HG03066 (cell line): ENCODE data around the gene USP14.

Experiments
- ATAC-seq: cut with Tn5 transposase; IDR thresholded peaks from one replicate; pipeline ENCODE4 v1.9.1; 2021; ENCODE audit warnings: low read depth; ENCODE audit not compliant: unreplicated experiment

The USP14 gene

GRCh38 chr18:220708-221107 lies 62.4 kb downstream of the USP14 start:
- no peak for ATAC-seq

GRCh38 chr18:225745-226144 lies 67.4 kb downstream of the USP14 start:
- ATAC-seq = no peak

GRCh38 chr18:227374-227773 lies 69.0 kb downstream of the USP14 start:
- no peak for ATAC-seq

DNA sequence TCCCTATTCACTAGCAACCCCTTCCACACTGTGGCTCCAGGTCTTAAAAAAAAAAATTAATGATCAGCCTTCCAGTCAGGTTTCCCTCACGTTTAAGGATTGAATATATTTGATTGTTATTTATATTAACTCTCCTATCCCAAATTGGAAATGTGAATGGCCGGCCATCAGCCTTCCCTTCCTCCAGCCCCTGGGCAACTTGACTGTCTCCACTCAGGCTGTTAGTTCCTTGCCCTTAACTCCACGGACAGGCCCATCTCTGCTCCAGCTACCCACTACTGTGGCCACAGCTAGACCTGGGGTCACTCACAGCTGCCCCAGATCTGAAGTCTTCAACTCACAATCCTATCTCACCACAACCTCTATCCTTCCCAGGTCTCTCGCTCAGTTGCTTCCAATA lies 69.5 kb downstream of the USP14 start:
- ATAC-seq = no peak

- ATAC-seq = no peak
Measured at GRCh38 chr18:228586-228985, 70.2 kb downstream of the USP14 start.

DNA sequence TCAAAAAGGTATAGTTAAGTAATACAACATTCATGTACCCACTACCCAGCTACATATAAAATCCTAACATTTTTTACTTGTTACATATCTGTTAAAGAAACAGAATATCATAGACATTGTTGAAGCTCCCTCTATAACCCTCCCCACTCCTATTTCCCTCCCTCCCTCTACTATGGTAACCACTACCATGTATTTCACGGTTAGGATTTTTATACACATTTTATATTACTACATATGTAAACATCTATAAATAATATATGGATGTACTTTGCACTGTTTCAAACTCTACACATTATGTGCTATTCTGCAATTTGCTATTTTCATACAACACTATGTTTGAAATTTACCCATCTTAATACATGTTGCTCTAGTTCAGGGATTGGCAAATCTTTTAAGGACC lies 73.2 kb downstream of the USP14 start:
- ATAC-seq = no peak

DNA sequence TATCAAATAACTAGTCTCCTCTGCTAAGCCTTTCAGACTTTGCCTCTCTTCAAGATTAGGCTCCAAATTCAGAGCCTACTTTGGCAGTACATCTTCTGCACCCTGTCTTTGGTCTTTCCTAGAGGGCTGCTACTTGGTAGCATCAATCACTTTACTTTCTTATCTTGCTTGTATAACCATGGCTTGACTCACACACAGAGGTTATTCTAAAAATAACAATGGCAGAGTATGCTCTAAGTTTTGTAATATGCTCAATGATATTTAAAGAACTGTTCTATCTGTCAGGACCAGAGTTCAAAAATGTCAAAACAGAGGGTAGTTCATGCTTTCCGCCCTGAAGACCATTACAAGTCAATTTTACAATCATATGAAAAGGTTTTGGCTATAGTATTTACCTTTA lies 81.8 kb downstream of the USP14 start:
- no peak for ATAC-seq

DNA sequence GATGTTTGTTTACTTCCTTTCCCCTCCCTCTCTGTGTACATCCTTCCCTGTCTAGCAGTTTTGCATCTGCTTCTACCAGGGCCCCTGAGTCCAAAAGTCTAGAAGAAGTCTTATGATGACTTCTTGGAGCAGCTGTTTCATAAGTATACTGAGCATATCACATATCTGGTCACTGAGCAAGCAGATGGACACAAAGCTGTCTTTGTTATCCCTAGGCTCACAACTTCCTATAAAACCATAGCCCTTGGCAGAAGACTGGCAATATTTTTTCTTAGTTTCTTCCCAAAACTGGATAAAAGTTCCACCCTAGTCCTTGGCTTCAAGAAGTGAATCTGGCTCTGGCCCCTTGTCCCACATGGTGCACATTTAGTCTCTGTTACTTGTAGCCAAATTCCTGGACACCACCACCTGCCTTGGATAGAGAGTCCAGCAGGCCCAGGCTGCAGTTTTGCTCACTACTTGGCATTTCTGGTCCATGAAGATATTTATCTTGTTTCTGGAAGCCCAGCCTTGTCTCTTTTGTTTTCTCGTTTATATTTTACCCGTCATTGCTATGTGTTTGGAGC lies 87.0 kb downstream of the USP14 start:
- ATAC-seq = no peak

GRCh38 chr18:248053-248452 lies 89.7 kb downstream of the USP14 start:
- ATAC-seq = no peak

GRCh38 chr18:250685-251084 lies 92.3 kb downstream of the USP14 start:
- ATAC-seq = no peak

GRCh38 chr18:251572-251971 lies 93.2 kb downstream of the USP14 start:
- no peak for ATAC-seq

DNA sequence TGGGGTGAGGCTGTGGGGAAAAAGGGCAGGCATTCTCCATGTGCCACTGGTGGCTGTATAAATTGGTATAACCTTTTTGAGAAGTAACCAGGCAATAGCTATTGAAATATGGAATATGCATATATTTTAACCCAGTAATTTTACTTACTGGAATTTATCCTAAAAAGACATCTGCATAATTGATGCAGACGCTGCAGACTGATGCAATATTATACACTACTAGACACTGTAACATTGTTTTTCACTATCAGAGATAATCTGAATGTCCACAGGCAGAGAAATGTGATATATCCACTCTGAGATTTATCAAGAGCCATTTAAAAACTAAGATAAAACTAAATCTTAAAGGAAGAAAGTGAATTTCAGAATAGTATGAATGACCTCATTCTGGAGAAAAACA lies 94.8 kb downstream of the USP14 start:
- no peak for ATAC-seq

DNA sequence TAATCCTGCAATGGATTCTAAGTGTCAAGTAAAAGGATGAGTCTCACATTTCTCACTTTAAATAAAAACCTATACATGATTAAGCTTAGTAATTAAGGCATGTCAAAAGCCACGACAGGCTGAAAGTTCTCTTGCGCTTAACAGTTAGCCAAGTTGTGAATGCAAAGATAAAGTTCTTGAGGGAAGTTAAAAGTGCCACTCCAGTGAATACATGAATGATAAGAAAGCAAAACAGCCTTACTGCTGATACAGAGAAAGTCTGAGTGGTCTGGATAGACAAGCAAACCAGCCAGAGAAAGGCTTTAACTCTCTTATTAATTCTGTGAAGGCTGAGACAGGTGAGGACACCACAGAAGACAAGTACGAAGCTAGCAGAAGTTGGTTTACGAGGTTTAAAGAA lies 96.8 kb downstream of the USP14 start:
- no peak for ATAC-seq

GRCh38 chr18:260547-260946 lies 102.2 kb downstream of the USP14 start:
- ATAC-seq = no peak

DNA sequence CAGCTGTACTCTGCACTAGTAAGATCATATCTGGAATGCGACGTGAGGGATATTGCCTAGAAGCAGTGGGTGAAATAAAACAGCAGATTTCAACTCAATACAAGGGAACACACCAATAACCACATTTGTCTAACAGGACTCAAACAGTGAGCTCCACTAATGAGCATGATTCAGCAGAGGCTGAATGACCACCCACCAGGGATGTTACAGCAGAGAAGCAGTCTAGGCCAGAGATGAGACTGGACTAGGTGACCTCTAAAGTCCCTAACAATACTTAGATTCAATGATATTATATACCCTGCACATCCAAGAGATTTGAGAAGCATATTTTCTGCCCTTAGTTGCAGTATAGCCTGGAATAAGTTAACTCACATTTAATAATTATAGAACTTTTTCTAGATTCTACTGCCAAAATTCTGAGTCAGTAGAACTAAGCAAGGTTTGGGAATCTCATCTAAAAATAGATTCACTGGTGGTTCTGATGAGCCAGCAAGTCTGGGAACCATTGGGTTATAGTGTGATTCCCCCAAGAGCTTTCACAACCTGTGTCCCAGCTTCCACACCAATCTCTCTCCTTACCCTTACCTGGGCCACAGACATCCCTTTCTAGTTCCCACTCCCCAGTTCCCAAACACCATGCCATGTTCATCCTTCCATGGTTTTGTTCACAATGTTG lies 103.2 kb downstream of the USP14 start:
- no peak for ATAC-seq
